K562 (cell line): ENCODE data around the gene SYNCRIP. TPM values are rescaled to one million over a fixed set of nuclear protein-coding genes. Genes with fewer than 3 reads are reported as not detected.

Experiments
- ATAC-seq: fragments of 200-7000 bp; cut with Tn5 transposase; 3 replicates; pipeline ENCODE4 v1.9.1; 2020; ENCODE audit warnings: moderate library complexity
- BruUV-seq: library from RNA; stranded (reverse); fragments of 400-500 nt; replicated peaks from 2 replicates; lab custom pipeline; 2021; lab: Mats Ljungman, UMichigan
- CTCF ChIA-PET: fragments of 300-600 bp; formaldehyde crosslinking; extraction: SDS; loops from one replicate; lab custom pipeline; 2021; ENCODE audit warnings: low intra/inter-chr PET ratio; lab: Yijun Ruan, JAX
- POLR2A ChIA-PET: fragments of 300-600, 350-650 bp; sonication (Branson Sonifier 250); formaldehyde crosslinking; extraction: SDS; loops from one replicate; lab custom pipeline; 2021; ENCODE audit warnings: antibody characterized with exemption, inconsistent platforms; lab: Yijun Ruan, JAX
- DNase-seq, 4 experiments: peaks; one replicate each; pipeline versions ENCODE4 v3.0.0 to v3.0.0-alpha.2; 2011 to 2018; ENCODE audit warnings: low spot score in 3 of 4, mixed read lengths in 3 of 4; ENCODE audit errors: extremely low read depth in 1 of 4
- FAIRE-seq: peaks from 2 replicates; lab custom pipeline; 2011; peaks lifted over from hg19 to GRCh38; lab: Jason Lieb, UNC
- H2AFZ ChIP-seq: 2 replicates; pipeline ENCODE4 v1.6.0; 2011; ENCODE audit warnings: low read depth, low read length, control low read depth, inconsistent platforms
- H3K27ac ChIP-seq: fragments of 200-600 bp; 3 replicates; pipeline ENCODE4 v1.8.0; 2011; ENCODE audit warnings: low read depth, mild to moderate bottlenecking, control low read depth, inconsistent platforms, low read length, moderate library complexity, mixed read lengths; ENCODE audit errors: extremely low read depth
- H3K27me3 ChIP-seq, 2 experiments: fragments of 300-600 bp in 1 of 2; 2 replicates in 1 of 2; 3 replicates in 1 of 2; pipeline versions ENCODE4 v1.6.0 to v1.8.0; 2011; ENCODE audit warnings: inconsistent platforms in 2 of 2, low read length in 2 of 2, mild to moderate bottlenecking in 1 of 2, mixed read lengths in 1 of 2, moderate library complexity in 1 of 2; ENCODE audit not compliant: control insufficient read depth in 2 of 2, insufficient read depth in 2 of 2
- H3K36me3 ChIP-seq: fragments of 300-600 bp; 3 replicates; pipeline ENCODE4 v1.8.0; 2011; ENCODE audit warnings: mild to moderate bottlenecking, low read length, inconsistent platforms; ENCODE audit not compliant: control insufficient read depth, insufficient read depth
- H3K4me1 ChIP-seq, 2 experiments: fragments of 200-600 bp in 1 of 2; replicated peaks in 1 of 2; 2 replicates in 1 of 2; 3 replicates in 1 of 2; pipeline versions ENCODE4 v1.5.1 to v1.8.0; 2011; ENCODE audit warnings: inconsistent platforms in 2 of 2, low read length in 2 of 2, mild to moderate bottlenecking in 1 of 2, mixed read lengths in 1 of 2, moderate library complexity in 1 of 2; ENCODE audit not compliant: control insufficient read depth in 2 of 2, insufficient read depth in 2 of 2
- H3K4me2 ChIP-seq: 2 replicates; pipeline ENCODE4 v1.6.1; 2011; ENCODE audit warnings: low read length, control low read depth, inconsistent platforms, mixed read lengths; ENCODE audit not compliant: insufficient read depth
- H3K4me3 ChIP-seq: fragments of 200-600 bp; sonication (generic), shearing (Covaris generic); 2 replicates; pipeline ENCODE4 v1.5.1; 2016; ENCODE audit warnings: control low read depth, inconsistent platforms
- H3K79me2 ChIP-seq: fragments of 200-600 bp; 3 replicates; pipeline ENCODE4 v1.8.0; 2011; ENCODE audit warnings: low read length, inconsistent platforms; ENCODE audit not compliant: control insufficient read depth, insufficient read depth
- H3K9ac ChIP-seq, 2 experiments: 2 replicates each; pipeline versions ENCODE4 v1.6.0 to v1.6.1; 2011; ENCODE audit warnings: low read depth in 2 of 2, low read length in 2 of 2, control low read depth in 1 of 2, inconsistent platforms in 1 of 2, mild to moderate bottlenecking in 1 of 2, mixed read lengths in 1 of 2; ENCODE audit not compliant: insufficient read depth in 1 of 2
- H3K9me1 ChIP-seq: one replicate; pipeline ENCODE4 v1.6.0; 2011; ENCODE audit warnings: inconsistent platforms, mild to moderate bottlenecking, low read length, moderate library complexity; ENCODE audit not compliant: control insufficient read depth, insufficient read depth
- H3K9me3 ChIP-seq: replicated peaks from 2 replicates; pipeline ENCODE4 v1.5.1; 2011; ENCODE audit warnings: low read depth, low read length, inconsistent platforms; ENCODE audit not compliant: control insufficient read depth, insufficient read depth
- H4K20me1 ChIP-seq: replicated peaks from 2 replicates; pipeline ENCODE4 v1.6.1; 2011; ENCODE audit warnings: low read length, inconsistent platforms, mixed read lengths; ENCODE audit not compliant: control insufficient read depth, insufficient read depth
- BHLHE40 ChIP-seq: IDR thresholded peaks from 2 replicates; pipeline ENCODE4 v1.6.1; 2011; ENCODE audit warnings: low read length, improper control_type of control experiment
- BRD4 ChIP-seq: fragments of 200-600 bp; sonication (generic); IDR thresholded peaks from 2 replicates; pipeline ENCODE4 v1.6.1; 2017; ENCODE audit warnings: inconsistent platforms
- CTCF ChIP-seq, 3 experiments: IDR thresholded peaks in 2 of 3; conservative IDR thresholded peaks in 1 of 3; 2 replicates each; pipeline ENCODE4 v1.5.1; 2011 to 2012; ENCODE audit warnings: low read length in 3 of 3, mild to moderate bottlenecking in 3 of 3, control low read depth in 2 of 3, improper control_type of control experiment in 1 of 3, inconsistent platforms in 1 of 3, low read depth in 1 of 3, mixed read lengths in 1 of 3, moderate library complexity in 1 of 3; ENCODE audit not compliant: insufficient read depth in 2 of 3
- MTF1 ChIP-seq: fragments of 250-450 bp; sonication (Bioruptor Pico); IDR thresholded peaks from 2 replicates; pipeline ENCODE4 v1.9.0; 2021; ENCODE audit warnings: moderate library complexity, mild to moderate bottlenecking, inconsistent platforms, borderline replicate concordance
- POLR2A ChIP-seq: fragments of 450-650 bp; conservative IDR thresholded peaks from 2 replicates; pipeline ENCODE4 v1.6.1; 2016
- POLR2H ChIP-seq: IDR thresholded peaks from 2 replicates; pipeline ENCODE4 v1.6.1; 2016; ENCODE audit warnings: missing genetic modification characterization, low read depth, mild to moderate bottlenecking, control low read depth, missing compliant biosample characterization, moderate library complexity
- POLR3G ChIP-seq: IDR thresholded peaks from 2 replicates; pipeline ENCODE4 v1.6.1; 2011; ENCODE audit not compliant: insufficient read length, insufficient replicate concordance; ENCODE audit errors: extremely low read depth
- PREB ChIP-seq: sonication (generic); formaldehyde crosslinking; IDR thresholded peaks from 2 replicates; pipeline ENCODE4 v1.8.1; 2023; ENCODE audit warnings: mild to moderate bottlenecking, missing genetic modification reagents
- RBM17 ChIP-seq: fragments of 200-400 bp; formaldehyde crosslinking; IDR thresholded peaks from 2 replicates; pipeline ENCODE4 v1.6.1; 2017; ENCODE audit warnings: low read depth, mild to moderate bottlenecking, low read length, borderline replicate concordance
- SNIP1 ChIP-seq: fragments of 450-650 bp; IDR thresholded peaks from 2 replicates; pipeline ENCODE4 v1.7.1; 2017; ENCODE audit warnings: low read depth, mild to moderate bottlenecking
- SNRNP70 ChIP-seq: fragments of 200-400 bp; formaldehyde crosslinking; optimal IDR thresholded peaks from 2 replicates; pipeline ENCODE3; 2017; ENCODE audit warnings: low read depth, low read length
- ZBTB49 ChIP-seq: sonication (generic); formaldehyde crosslinking; IDR thresholded peaks from 2 replicates; pipeline ENCODE4 v1.8.0; 2022; ENCODE audit warnings: missing genetic modification reagents, mild to moderate bottlenecking, borderline replicate concordance
- ZNF212 ChIP-seq: fragments of 450-650 bp; formaldehyde crosslinking; IDR thresholded peaks from 2 replicates; pipeline ENCODE4 v1.4.0; 2020; ENCODE audit warnings: mild to moderate bottlenecking
- ZNF263 ChIP-seq: sonication (generic); formaldehyde crosslinking; IDR thresholded peaks from 2 replicates; pipeline ENCODE4 v1.8.0; 2022; ENCODE audit warnings: mild to moderate bottlenecking, missing genetic modification reagents, borderline replicate concordance
- WGBS: fragments of 100-300 bp; shearing (Covaris generic); methylation state at CpG from one replicate; pipeline ENCODE4 v1.1.6; 2016; ENCODE audit warnings: low coverage, mixed read lengths; ENCODE audit not compliant: insufficient coverage; ENCODE audit errors: missing lambda C conversion rate; 5-methylcytosine and 5-hydroxymethylcytosine counted together
- in situ Hi-C: fragments of 300-500 bp; cut with MboI; formaldehyde crosslinking; loops from 4 replicates; pipeline ENCODE4 v1.15.0; 2018; ENCODE audit warnings: inconsistent platforms, mixed read lengths
- intact Hi-C: fragments of 100-400 bp; cut with micrococcal nuclease; formaldehyde crosslinking; loops from 2 replicates; pipeline ENCODE4 v1.14.2; 2022
- polyA plus RNA-seq, 8 experiments: library from polyadenylated mRNA; depleted of rRNA in 4 of 8; stranded (reverse) in 5 of 8; unstranded in 3 of 8; fragments of >200 nt; fragmentation: Nextera tagmentation in 2 of 8; fragmentation: Illumina TruSeq in 1 of 8; extraction: Ambion mirVana in 2 of 8; extraction: Trizol in 1 of 8; gene quantifications; 2 replicates each; pipeline versions ENCODE4 v1.2.1 to v1.2.3, GENCODE V29; 2011 to 2014; ENCODE audit warnings: inconsistent platforms in 1 of 8, missing spikeins in 1 of 8
- total RNA-seq, 7 experiments: library from RNA; depleted of rRNA in 6 of 7; stranded (reverse); fragments of >200 nt in 6 of 7; fragmentation: Illumina TruSeq in 2 of 7; extraction: Trizol in 2 of 7; gene quantifications; 2 replicates each; pipeline versions ENCODE4 v1.2.1 to v1.2.3, GENCODE V29; 2011 to 2021; ENCODE audit warnings: low replicate concordance in 1 of 7

Gene SYNCRIP
- total and polyA plus RNA-seq, 9 of the 15 experiments (the other 6 are each of a cell fraction or from before 2014, with no cell fraction given): 46.5 to 295 (median 140) TPM

- TF ChIP-seq POLR2A: 0 out of 2 replicates have a peak, but pooled peaks have one; percentile 47
- no peak for TF ChIP-seq MTF1 (CRISPR knock-in tag)
- no peak for TF ChIP-seq SNRNP70
- TF ChIP-seq, all 486 proteins: peak for 2
These were observed 29.8 kb downstream of the SYNCRIP start (continued) for GRCh38 chr6:85612690-85613474.

GRCh38 chr6:85610182-85610895, 32.3 kb downstream of the SYNCRIP start:
- Histone ChIP-seq H3K4me1 (no peaks in the 10 kb centered on the region), H3K36me3 (peaks cover 96% of the 10 kb centered on the region), H3K9me1 (no peaks in the 10 kb centered on the region), H3K9ac (no peak overlapping the region), H2AFZ (no peak overlapping the region), H3K27me3 (no peaks in the 10 kb centered on the region), H4K20me1 (no peaks in the 10 kb centered on the region), H3K4me3 (no peak overlapping the region), H3K79me2 (peaks cover 29% of the 10 kb centered on the region), H3K9me3 (no peaks in the 10 kb centered on the region), H3K4me2 (no peak overlapping the region), H3K27ac (no peak overlapping the region)
- CTCF ChIA-PET: no interaction called here
- POLR2A ChIA-PET: interaction anchor here (1.0 to 4.3 kb wide), 6 partner anchors 9 to 68 kb away, joined by 3 to 19 read pairs (median 4); partner anchors contain the start of gene SNX14
- no peak for ATAC-seq
- in situ Hi-C loops: no loop called here
- DNase-seq: no peak
- intact Hi-C loops: no loop called here
- WGBS: 66% methylated on average over 2 of the region's 2 CpGs
- FAIRE-seq: no peak
- no TSS peak for BruUV-seq
- TF ChIP-seq BHLHE40: no peak
- 0 out of 2 replicates have a peak, but pooled peaks have one; percentile 16 for TF ChIP-seq POLR2H (tag)
- no peak for TF ChIP-seq SNIP1
- no peak for TF ChIP-seq RBM17
- TF ChIP-seq POLR3G: no peak
- no peak for TF ChIP-seq ZBTB49 (CRISPR knock-in tag)
- TF ChIP-seq ZNF212 (CRISPR knock-in tag): no peak
- no peak for TF ChIP-seq PREB (CRISPR knock-in tag)
- no peak for TF ChIP-seq BRD4
- no peak for TF ChIP-seq ZNF263 (CRISPR knock-in tag)
- 0 out of 2 replicates have a peak, but pooled peaks have one; percentile 14 for TF ChIP-seq POLR2A
- no peak for TF ChIP-seq CTCF (IDR thresholded peaks at IDR 0.05 in 2 of 3, conservative IDR thresholded peaks at IDR 0.05 in 1 of 3; ENCODE audit: insufficient read depth in 2 of 3, low read depth in 1 of 3, low read length in 3 of 3)
